Vagina (tissue), 2 donors: Measurements from ENCODE around the gene RAPGEF5.

Experiments used
- POLR2A ChIP-seq, 2 donors: fragments of 450-650 bp; IDR thresholded peaks; one replicate each; pipeline ENCODE4 v1.6.1; 2017; ENCODE audit warnings: antibody characterized with exemption in 2 of 2, mild to moderate bottlenecking in 2 of 2, moderate library complexity in 2 of 2
- POLR2AphosphoS5 ChIP-seq, 2 donors: sonication (generic); formaldehyde crosslinking; IDR thresholded peaks; one replicate each; pipeline ENCODE4 v1.9.0; 2017; ENCODE audit warnings: antibody characterized with exemption in 2 of 2, mild to moderate bottlenecking in 2 of 2, low read depth in 1 of 2; ENCODE audit not compliant: insufficient read depth in 1 of 2
- TF ChIP-seq, protein P1 (sequence below), 3 experiments: fragments of 450-650 bp in 2 of 3; fragments of 200-600 bp in 1 of 3; sonication (generic) in 1 of 3; IDR thresholded peaks; one replicate each; pipeline ENCODE4 v1.5.1; 2017 to 2019; ENCODE audit warnings: antibody characterized with exemption in 3 of 3, mild to moderate bottlenecking in 2 of 3, moderate library complexity in 2 of 3

DNA sequence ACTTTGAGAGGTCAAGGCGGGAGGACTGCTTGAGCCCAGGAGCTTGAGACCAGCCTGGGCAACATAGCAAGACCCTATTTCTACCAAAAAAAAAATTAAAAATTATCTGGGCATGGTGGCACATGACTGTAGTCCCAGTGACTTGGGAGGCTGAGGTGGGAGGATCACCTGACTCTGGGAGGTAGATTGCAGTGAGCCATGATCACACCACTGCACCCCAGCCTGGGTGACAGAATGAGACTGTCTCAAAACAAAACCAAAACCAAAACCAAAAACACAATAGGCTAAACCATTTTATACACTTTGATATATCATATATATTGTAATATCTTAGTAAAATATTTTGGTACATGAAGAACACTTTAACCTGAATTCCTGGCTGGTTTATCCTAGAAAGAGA is 101.6 kb downstream of the RAPGEF5 start:
- TF ChIP-seq, protein P1, sequence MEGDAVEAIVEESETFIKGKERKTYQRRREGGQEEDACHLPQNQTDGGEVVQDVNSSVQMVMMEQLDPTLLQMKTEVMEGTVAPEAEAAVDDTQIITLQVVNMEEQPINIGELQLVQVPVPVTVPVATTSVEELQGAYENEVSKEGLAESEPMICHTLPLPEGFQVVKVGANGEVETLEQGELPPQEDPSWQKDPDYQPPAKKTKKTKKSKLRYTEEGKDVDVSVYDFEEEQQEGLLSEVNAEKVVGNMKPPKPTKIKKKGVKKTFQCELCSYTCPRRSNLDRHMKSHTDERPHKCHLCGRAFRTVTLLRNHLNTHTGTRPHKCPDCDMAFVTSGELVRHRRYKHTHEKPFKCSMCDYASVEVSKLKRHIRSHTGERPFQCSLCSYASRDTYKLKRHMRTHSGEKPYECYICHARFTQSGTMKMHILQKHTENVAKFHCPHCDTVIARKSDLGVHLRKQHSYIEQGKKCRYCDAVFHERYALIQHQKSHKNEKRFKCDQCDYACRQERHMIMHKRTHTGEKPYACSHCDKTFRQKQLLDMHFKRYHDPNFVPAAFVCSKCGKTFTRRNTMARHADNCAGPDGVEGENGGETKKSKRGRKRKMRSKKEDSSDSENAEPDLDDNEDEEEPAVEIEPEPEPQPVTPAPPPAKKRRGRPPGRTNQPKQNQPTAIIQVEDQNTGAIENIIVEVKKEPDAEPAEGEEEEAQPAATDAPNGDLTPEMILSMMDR (IDR thresholded peaks at IDR 0.05), result no peak
- TF ChIP-seq POLR2A (IDR thresholded peaks at IDR 0.05) (no peak), POLR2AphosphoS5 (IDR thresholded peaks at IDR 0.05; ENCODE audit: insufficient read depth in 1 of 2, low read depth in 1 of 2) (no peak)
